Osteoblast (primary cell): ENCODE data around the gene HELZ2. TPM values are rescaled to one million over a fixed set of nuclear protein-coding genes. Genes with fewer than 3 reads are reported as not detected.

Experiments used
- DNase-seq: peaks from one replicate; pipeline ENCODE4 v3.0.0; 2011; ENCODE audit warnings: low spot score, mixed read lengths; ENCODE audit not compliant: insufficient read length; ENCODE audit errors: missing footprints
- H2AFZ ChIP-seq: 2 replicates; pipeline ENCODE4 v1.6.0; 2011; ENCODE audit warnings: mild to moderate bottlenecking, low read length
- H3K27ac ChIP-seq: 2 replicates; pipeline ENCODE4 v1.5.1; 2011; ENCODE audit warnings: mild to moderate bottlenecking, low read depth, low read length, moderate library complexity
- H3K27me3 ChIP-seq: 2 replicates; pipeline ENCODE4 v1.6.0; 2012; ENCODE audit warnings: mild to moderate bottlenecking, control low read depth, inconsistent platforms, low read length, moderate library complexity; ENCODE audit not compliant: insufficient read depth
- H3K36me3 ChIP-seq: 2 replicates; pipeline ENCODE4 v1.5.1; 2011; ENCODE audit warnings: mild to moderate bottlenecking, low read length, control low read depth, moderate library complexity; ENCODE audit not compliant: insufficient read depth
- H3K4me1 ChIP-seq: 2 replicates; pipeline ENCODE4 v1.5.1; 2011; ENCODE audit warnings: mild to moderate bottlenecking, low read length, control low read depth, moderate library complexity; ENCODE audit not compliant: insufficient read depth
- H3K4me2 ChIP-seq: 2 replicates; pipeline ENCODE4 v1.6.0; 2011; ENCODE audit warnings: mild to moderate bottlenecking, low read length; ENCODE audit not compliant: insufficient read depth
- H3K4me3 ChIP-seq: fragments of 200-600 bp; sonication (generic); 3 replicates; pipeline ENCODE4 v1.5.1; 2012; ENCODE audit warnings: mild to moderate bottlenecking, low read length, inconsistent platforms; ENCODE audit not compliant: insufficient read depth
- H3K79me2 ChIP-seq: 2 replicates; pipeline ENCODE4 v1.6.0; 2012; ENCODE audit warnings: mild to moderate bottlenecking, low read length, control low read depth, inconsistent platforms; ENCODE audit not compliant: insufficient read depth
- H3K9me3 ChIP-seq: 2 replicates; pipeline ENCODE4 v1.5.1; 2011; ENCODE audit warnings: low read depth, low read length, control low read depth
- H4K20me1 ChIP-seq: 2 replicates; pipeline ENCODE4 v1.6.0; 2012; ENCODE audit warnings: mild to moderate bottlenecking, low read length, control low read depth; ENCODE audit not compliant: insufficient read depth
- CTCF ChIP-seq: IDR thresholded peaks from 2 replicates; pipeline ENCODE4 v1.5.1; 2011; ENCODE audit warnings: mild to moderate bottlenecking, low read depth, low read length, moderate library complexity; ENCODE audit errors: extremely low read depth
- total RNA-seq: library from RNA; depleted of rRNA; stranded (reverse); fragments of >200 nt; gene quantifications from 2 replicates; pipeline ENCODE4 v1.2.3, GENCODE V29; 2012

HELZ2 gene
- total RNA-seq, 1 donor, result 27.5 TPM

DNA sequence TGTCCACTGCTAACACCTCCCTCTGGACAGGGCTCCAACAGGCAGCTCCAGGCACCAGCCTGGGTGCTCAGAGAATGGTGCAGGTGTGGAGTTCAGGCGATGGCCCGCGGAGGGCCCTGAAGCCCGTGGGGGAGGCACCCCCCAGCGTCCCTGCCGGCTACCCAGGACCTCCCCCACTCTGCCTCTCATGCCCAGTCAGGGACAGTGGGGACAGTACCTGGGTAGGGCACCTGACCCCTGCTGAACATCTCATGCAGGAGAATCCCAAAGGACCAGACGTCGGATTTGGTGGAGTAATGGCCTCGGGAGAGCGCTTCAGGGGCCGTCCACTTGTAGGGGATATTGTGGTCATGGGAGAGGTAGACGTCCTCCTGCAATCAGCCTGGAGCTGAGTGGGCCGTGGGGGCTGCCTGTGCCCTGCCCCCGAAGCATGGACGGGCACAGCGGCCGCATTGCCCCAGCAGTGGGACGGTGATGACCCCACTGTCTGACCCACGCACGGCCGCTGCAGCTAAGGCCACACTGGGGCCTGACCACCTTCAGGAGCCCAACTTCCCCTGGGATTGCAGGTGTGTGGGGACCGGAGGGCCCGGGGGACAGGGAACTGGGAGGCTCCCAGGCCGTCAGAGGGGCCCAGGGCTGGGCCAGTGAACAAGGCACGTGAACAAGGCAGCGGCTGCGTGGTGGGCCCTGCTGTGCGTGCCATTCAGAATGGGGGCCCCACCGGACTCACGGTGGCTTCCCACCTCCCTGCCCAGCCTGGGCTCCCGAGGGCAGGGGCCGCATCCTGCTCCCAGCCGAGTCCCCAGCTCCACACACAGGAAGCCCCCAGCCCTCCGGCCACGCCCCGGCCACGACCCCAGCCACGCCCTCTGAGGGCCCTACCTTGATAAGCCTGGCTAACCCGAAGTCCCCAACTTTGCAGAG, 43.9 kb downstream of the HELZ2 start:
- Histone ChIP-seq H3K27me3 (peaks cover 9% of the 10 kb centered on the region), H3K4me1 (no peaks in the 10 kb centered on the region), H3K4me3 (no peak overlapping the region), H2AFZ (no peak overlapping the region), H3K79me2 (no peaks in the 10 kb centered on the region), H4K20me1 (peaks cover 7% of the 10 kb centered on the region), H3K36me3 (no peaks in the 10 kb centered on the region), H3K4me2 (no peak overlapping the region), H3K27ac (no peak overlapping the region), H3K9me3 (no peaks in the 10 kb centered on the region)
- peak; percentile 69 for DNase-seq
- TF ChIP-seq CTCF, result no peak

DNA sequence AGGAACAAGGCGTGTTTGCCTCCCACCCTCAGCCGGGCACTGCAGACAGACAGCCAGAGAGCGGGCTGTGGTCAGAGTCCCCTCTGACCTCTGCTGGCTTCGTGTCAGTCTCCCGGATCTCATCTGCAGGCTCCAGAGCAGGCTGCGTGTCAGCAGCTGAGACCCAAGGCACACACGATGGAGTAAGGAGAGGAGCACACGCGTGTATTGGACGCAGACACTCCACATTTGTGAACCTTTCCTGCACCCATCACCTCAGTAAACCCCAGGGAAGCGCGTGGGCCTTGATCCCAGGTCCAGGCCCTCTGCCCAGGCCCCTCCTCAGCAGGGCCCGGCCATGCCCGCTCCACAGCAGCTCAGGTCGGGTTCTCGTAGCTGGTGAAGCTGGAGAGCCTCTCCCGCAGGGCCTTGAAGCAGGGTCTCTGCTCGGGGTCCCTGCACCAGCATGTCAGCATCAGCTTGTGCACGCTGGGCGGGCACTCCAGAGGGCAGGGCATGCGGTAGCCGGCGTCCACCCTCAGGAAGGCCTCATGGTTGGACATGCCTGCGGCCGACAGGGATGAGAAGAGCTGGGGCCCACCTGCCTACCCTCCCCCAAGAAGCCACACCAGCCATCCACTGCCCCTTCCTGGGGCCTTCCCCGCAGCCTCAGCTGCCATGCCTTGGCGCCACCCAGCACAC, 44.7 kb downstream of the HELZ2 start:
- Histone ChIP-seq H3K27ac (no peak overlapping the region), H3K4me1 (no peaks in the 10 kb centered on the region), H3K36me3 (no peaks in the 10 kb centered on the region), H3K9me3 (no peaks in the 10 kb centered on the region), H4K20me1 (peaks cover 8% of the 10 kb centered on the region), H3K27me3 (peaks cover 1% of the 10 kb centered on the region), H3K79me2 (no peaks in the 10 kb centered on the region), H2AFZ (no peak overlapping the region), H3K4me3 (no peak overlapping the region), H3K4me2 (no peak overlapping the region)
- no peak for TF ChIP-seq CTCF
- DNase-seq, result peak; percentile 88

DNA sequence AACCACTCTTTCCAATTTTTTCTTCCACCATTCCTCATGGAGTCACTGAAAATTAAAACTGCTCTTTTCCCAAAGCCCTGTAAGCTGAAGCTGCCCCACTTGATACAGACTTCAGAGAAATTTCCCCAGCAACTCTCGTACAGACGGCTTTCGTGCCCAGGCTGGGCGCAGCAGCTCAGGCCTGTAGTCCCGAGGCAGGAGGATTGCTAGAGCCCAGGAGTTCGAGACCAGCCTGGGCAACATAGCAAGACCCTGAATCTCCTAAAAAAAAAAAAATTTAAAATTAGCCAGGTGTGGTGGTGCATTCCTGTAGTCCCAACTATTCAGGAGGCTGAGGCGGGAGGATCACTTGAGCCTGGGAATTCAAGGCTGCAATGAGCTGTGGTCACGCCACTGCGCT, 46.9 kb downstream of the HELZ2 start:
- H3K79me2 ChIP-seq, result peaks cover 3% of the 10 kb centered on the region

More for the DNA sequence above, 46.9 kb downstream of the HELZ2 start:
- H3K4me1 ChIP-seq, result peaks cover 5% of the 10 kb centered on the region
- H3K27ac ChIP-seq, result no peak overlapping the region
- H2AFZ ChIP-seq, result no peak overlapping the region
- no peak overlapping the region for H3K4me2 ChIP-seq
- no peak for TF ChIP-seq CTCF
- H3K36me3 ChIP-seq, result peaks cover 15% of the 10 kb centered on the region
- H4K20me1 ChIP-seq, result peaks cover 26% of the 10 kb centered on the region
- H3K4me3 ChIP-seq, result no peak overlapping the region
- H3K9me3 ChIP-seq, result no peaks in the 10 kb centered on the region
- peak; percentile 76 for DNase-seq
- H3K27me3 ChIP-seq, result no peaks in the 10 kb centered on the region
